PC-3 (cell line): ENCODE data around the gene MEST. TPM values are rescaled to one million over a fixed set of nuclear protein-coding genes. Genes with fewer than 3 reads are reported as not detected.

Source experiments
- ATAC-seq: fragments of 200-7000 bp; cut with Tn5 transposase; 2 replicates; pipeline ENCODE4 v1.9.1; 2020; ENCODE audit warnings: mild to moderate bottlenecking, moderate library complexity
- BruUV-seq: library from RNA; stranded (reverse); fragments of 400-500 nt; replicated peaks from 2 replicates; lab custom pipeline; 2021; lab: Mats Ljungman, UMichigan
- CTCF ChIA-PET: fragments of 300-600 bp; sonication (Branson Sonifier 250); formaldehyde crosslinking; loops from one replicate; lab custom pipeline; 2022; ENCODE audit warnings: antibody characterized with exemption; lab: Charles Lee
- POLR2A ChIA-PET: fragments of 300-600 bp; sonication (Branson Sonifier 250); formaldehyde crosslinking; loops from one replicate; lab custom pipeline; 2022; ENCODE audit warnings: antibody characterized with exemption; ENCODE audit not compliant: unreplicated experiment; lab: Charles Lee
- DNase-seq: peaks from one replicate; pipeline ENCODE4 v3.0.0-alpha.2; 2015
- H2AFZ ChIP-seq: fragments of 300-600 bp; sonication (generic); 2 replicates; pipeline ENCODE4 v1.6.0; 2016; ENCODE audit warnings: antibody characterized with exemption, low read length
- H3F3A ChIP-seq: fragments of 300-600 bp; sonication (generic); one replicate; pipeline ENCODE4 v1.6.0; 2017; ENCODE audit warnings: antibody characterized with exemption, low read length, control low read depth, mild to moderate bottlenecking; ENCODE audit not compliant: unreplicated experiment
- H3K27ac ChIP-seq: fragments of 300-600 bp; sonication (generic); 2 replicates; pipeline ENCODE4 v1.5.1; 2016; ENCODE audit warnings: mild to moderate bottlenecking, low read length
- H3K27me3 ChIP-seq: fragments of 300-600 bp; sonication (generic); 2 replicates; pipeline ENCODE4 v1.6.1; 2016; ENCODE audit warnings: low read length, mixed read lengths
- H3K36me3 ChIP-seq: fragments of 300-600 bp; sonication (generic); 2 replicates; pipeline ENCODE4 v1.6.1; 2016; ENCODE audit warnings: low read depth, mixed run types, low read length, mixed read lengths
- H3K4me1 ChIP-seq: fragments of 300-600 bp; sonication (generic); 2 replicates; pipeline ENCODE4 v1.5.1; 2016; ENCODE audit warnings: low read length; ENCODE audit not compliant: insufficient read depth
- H3K4me2 ChIP-seq: fragments of 300-600 bp; sonication (generic); 2 replicates; pipeline ENCODE4 v1.6.0; 2016; ENCODE audit warnings: low read length
- H3K4me3 ChIP-seq: fragments of 300-600 bp; sonication (generic); 2 replicates; pipeline ENCODE4 v1.5.1; 2016; ENCODE audit warnings: mild to moderate bottlenecking, low read length, mixed read lengths
- H3K79me2 ChIP-seq: fragments of 300-600 bp; sonication (generic); 2 replicates; pipeline ENCODE4 v1.6.1; 2017; ENCODE audit warnings: low read length, mixed read lengths
- H3K9ac ChIP-seq: fragments of 300-600 bp; sonication (generic); 2 replicates; pipeline ENCODE4 v1.6.0; 2016; ENCODE audit warnings: mild to moderate bottlenecking, low read length
- H3K9me2 ChIP-seq: fragments of 300-600 bp; sonication (generic); replicated peaks from 2 replicates; pipeline ENCODE4 v1.6.1; 2016; ENCODE audit warnings: mixed run types, low read length, mixed read lengths
- H3K9me3 ChIP-seq: fragments of 300-600 bp; sonication (generic); 2 replicates; pipeline ENCODE4 v1.6.1; 2016; ENCODE audit warnings: low read length, mixed read lengths
- H4K20me1 ChIP-seq: fragments of 300-600 bp; sonication (generic); 2 replicates; pipeline ENCODE4 v1.6.1; 2016; ENCODE audit warnings: low read length, mixed read lengths
- EZH2 ChIP-seq: fragments of 300-600 bp; sonication (generic); IDR thresholded peaks from one replicate; pipeline ENCODE4 v1.6.1; 2017; ENCODE audit warnings: antibody characterized with exemption, mild to moderate bottlenecking, low read length; ENCODE audit not compliant: unreplicated experiment
- EZH2phosphoT487 ChIP-seq: fragments of 300-600 bp; sonication (generic); IDR thresholded peaks from 2 replicates; pipeline ENCODE4 v1.6.1; 2018; ENCODE audit warnings: mild to moderate bottlenecking, antibody characterized with exemption, low read length, borderline replicate concordance
- intact Hi-C: fragments of 100-400 bp; cut with micrococcal nuclease; formaldehyde crosslinking; loops from 2 replicates; pipeline ENCODE4 v1.9.0; 2023
- total RNA-seq: library from RNA; depleted of rRNA; stranded (reverse); fragments of >200 nt; gene quantifications from 2 replicates; pipeline ENCODE4 v1.2.3, GENCODE V29; 2014
- TF ChIP-seq, protein P1 (sequence below): fragments of 300-600 bp; sonication (generic); conservative IDR thresholded peaks from 2 replicates; pipeline ENCODE4 v1.5.1; 2017; ENCODE audit warnings: antibody characterized with exemption, low read depth, mild to moderate bottlenecking, low read length

Gene MEST
- total RNA-seq, 1 experiment from 2014 or later = 25.2 TPM

DNA sequence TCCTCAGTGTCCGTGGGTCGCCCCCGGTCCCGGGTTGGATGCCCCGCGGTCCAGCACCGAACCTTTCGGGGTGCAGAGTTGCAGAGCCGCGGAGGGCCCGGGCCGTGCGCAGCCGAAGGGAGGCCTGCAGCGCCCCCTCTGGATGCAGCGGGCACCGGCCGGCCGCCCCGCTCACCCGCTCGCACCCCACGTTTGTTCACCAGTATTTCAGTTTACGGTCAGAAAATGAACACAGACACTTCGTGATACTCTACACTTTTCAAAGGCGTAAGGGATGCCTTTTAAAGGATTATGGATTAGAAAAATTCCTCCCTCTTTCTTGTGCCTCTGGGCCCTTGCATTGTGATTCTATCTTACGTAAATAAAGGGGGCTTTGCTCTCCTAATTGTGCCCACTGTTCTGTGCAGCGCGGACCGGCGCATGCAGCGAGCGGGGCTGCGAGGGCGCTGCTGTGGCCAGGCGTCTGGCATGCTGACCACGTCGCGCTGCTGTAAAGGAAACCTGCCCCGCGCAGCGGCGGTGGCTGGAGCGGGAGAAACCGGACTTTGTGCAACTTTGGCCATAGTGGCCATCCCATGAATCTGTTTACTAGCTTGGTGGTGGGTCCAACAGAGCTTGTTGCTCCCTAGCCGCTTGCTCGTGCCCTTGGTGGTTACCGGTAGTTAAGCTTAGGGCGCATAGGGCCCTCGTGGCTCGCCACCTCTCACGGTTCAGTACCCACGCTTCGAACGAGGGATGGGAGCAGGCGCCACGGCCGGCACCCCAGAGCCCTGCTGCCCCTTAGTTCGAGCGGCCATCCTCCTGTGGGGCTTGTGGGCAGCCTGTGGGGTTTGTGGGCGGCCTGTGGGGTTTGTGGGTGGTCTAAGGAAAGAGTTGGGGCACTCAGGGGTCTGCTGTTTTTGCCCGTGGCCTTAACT lies 739 bp upstream of the MEST start:
- Histone ChIP-seq H3K9ac (no peak overlapping the region), H4K20me1 (no peaks in the 10 kb centered on the region), H2AFZ (no peak overlapping the region), H3K79me2 (peaks cover 59% of the 10 kb centered on the region), H3K36me3 (no peaks in the 10 kb centered on the region; the same call in 1 of the 2 replicates), H3K27me3 (no peaks in the 10 kb centered on the region), H3K9me2 (no peaks in the 10 kb centered on the region), H3K4me2 (no peak overlapping the region), H3K9me3 (no peaks in the 10 kb centered on the region), H3K4me3 (no peak overlapping the region), H3F3A (no peaks in the 10 kb centered on the region), H3K4me1 (peaks cover 12% of the 10 kb centered on the region), H3K27ac (no peak overlapping the region)
- intact Hi-C loops = loop anchor here (2.0 kb wide), 1 partner anchor 248 kb away; no protein-coding TSS in a partner anchor
- ChIA-PET POLR2A (no interaction called here), CTCF (no interaction called here)
- ATAC-seq (peak; percentile 35), DNase-seq (no peak)
- BruUV-seq = no TSS peak
- TF ChIP-seq EZH2 = no peak
- TF ChIP-seq, protein P1, sequence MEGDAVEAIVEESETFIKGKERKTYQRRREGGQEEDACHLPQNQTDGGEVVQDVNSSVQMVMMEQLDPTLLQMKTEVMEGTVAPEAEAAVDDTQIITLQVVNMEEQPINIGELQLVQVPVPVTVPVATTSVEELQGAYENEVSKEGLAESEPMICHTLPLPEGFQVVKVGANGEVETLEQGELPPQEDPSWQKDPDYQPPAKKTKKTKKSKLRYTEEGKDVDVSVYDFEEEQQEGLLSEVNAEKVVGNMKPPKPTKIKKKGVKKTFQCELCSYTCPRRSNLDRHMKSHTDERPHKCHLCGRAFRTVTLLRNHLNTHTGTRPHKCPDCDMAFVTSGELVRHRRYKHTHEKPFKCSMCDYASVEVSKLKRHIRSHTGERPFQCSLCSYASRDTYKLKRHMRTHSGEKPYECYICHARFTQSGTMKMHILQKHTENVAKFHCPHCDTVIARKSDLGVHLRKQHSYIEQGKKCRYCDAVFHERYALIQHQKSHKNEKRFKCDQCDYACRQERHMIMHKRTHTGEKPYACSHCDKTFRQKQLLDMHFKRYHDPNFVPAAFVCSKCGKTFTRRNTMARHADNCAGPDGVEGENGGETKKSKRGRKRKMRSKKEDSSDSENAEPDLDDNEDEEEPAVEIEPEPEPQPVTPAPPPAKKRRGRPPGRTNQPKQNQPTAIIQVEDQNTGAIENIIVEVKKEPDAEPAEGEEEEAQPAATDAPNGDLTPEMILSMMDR = peak; percentile 27; the same call in 1 of the 2 replicates

DNA sequence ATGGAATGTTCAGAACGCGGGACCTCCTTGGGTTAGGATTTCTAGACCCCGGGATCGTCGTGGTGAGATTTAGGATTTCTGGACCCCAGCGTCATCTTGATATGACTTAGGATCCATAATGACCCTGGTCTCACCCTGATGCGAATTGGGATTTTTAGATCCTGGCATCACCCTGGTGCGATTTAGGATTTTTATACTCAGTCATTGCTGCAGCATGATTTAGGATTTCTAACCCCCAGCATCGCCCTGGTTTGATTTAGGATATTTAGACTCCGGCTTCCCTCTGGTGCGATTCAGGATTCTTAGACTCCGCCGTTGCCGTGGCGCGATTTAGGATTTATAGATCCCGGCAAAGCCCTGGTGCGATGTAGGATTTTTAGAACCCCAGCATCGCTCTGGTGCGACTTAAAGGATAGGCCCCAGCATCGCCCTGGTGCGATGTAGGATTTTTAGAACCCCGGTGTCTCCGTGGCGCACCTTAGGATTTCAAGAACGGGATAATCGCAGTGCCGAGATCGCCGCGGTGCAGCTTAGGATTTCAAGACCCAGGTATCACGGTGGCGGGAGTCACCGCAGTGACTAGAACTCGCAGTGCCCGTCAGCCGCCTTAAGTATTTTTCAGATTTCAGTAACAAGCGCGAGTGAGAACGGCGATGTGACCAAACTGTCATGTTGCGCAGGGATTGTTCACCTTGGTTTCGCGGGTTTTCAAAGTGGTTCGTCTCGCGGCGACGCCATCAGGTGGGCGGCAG lies 814 bp downstream of the MEST start:
- Histone ChIP-seq H3K9me2 (no peaks in the 10 kb centered on the region), H3K79me2 (peaks cover 44% of the 10 kb centered on the region), H3K27me3 (no peaks in the 10 kb centered on the region), H3F3A (no peaks in the 10 kb centered on the region), H3K9ac (no peak overlapping the region), H3K4me2 (no peak overlapping the region), H3K4me1 (no peaks in the 10 kb centered on the region), H4K20me1 (no peaks in the 10 kb centered on the region), H3K27ac (no peak overlapping the region), H3K4me3 (no peak overlapping the region), H3K36me3 (no peaks in the 10 kb centered on the region; the same call in 1 of the 2 replicates), H2AFZ (no peak overlapping the region), H3K9me3 (no peaks in the 10 kb centered on the region)
- ChIA-PET CTCF (no interaction called here), POLR2A (no interaction called here)
- intact Hi-C loops = no loop called here
- TF ChIP-seq EZH2 = no peak
- TF ChIP-seq, protein P1 = no peak
- no peak for TF ChIP-seq EZH2phosphoT487
- no TSS peak for BruUV-seq
- DNase-seq (no peak), ATAC-seq (no peak)
